GM12801 (cell line): ENCODE data around the gene STIP1.

Experiments
- TF ChIP-seq, protein P1 (sequence below): IDR thresholded peaks from one replicate; pipeline ENCODE4 v1.5.1; 2011; ENCODE audit warnings: control low read depth; ENCODE audit not compliant: insufficient read length; ENCODE audit errors: extremely low read depth

Gene STIP1

DNA sequence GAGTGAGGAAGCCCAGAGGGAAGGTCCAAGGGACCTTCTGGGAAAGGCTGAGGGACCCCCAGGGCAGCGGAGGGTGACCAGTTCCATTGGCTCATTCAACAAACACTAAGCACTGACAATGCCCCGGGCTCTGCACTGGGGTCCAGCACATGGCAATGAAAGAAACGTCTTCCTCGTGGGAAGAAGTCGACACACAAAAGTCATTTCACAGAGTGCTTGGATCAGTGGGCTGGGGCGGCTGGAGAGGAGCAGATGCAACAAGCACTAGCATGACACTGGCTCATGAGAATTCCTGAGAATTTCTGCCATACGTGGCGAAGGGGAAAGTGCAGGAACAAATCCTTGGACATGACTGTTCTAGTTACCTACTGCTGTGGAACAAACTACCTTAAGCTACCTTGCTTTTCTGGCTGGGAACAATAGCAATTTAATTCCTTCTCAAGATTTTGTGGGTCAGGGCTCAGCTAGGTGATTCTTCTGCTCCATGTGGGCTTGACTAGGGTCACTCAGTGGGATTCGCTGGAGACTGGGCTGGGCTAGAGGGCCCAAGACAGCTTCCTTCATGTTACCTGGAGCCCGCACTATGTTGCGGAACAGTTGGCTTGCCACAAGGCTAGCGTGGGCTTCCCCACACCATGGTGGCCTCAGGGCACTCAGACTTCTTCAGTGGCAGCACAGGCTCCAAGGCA is 6.9 kb upstream of the STIP1 start:
- TF ChIP-seq, protein P1, sequence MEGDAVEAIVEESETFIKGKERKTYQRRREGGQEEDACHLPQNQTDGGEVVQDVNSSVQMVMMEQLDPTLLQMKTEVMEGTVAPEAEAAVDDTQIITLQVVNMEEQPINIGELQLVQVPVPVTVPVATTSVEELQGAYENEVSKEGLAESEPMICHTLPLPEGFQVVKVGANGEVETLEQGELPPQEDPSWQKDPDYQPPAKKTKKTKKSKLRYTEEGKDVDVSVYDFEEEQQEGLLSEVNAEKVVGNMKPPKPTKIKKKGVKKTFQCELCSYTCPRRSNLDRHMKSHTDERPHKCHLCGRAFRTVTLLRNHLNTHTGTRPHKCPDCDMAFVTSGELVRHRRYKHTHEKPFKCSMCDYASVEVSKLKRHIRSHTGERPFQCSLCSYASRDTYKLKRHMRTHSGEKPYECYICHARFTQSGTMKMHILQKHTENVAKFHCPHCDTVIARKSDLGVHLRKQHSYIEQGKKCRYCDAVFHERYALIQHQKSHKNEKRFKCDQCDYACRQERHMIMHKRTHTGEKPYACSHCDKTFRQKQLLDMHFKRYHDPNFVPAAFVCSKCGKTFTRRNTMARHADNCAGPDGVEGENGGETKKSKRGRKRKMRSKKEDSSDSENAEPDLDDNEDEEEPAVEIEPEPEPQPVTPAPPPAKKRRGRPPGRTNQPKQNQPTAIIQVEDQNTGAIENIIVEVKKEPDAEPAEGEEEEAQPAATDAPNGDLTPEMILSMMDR, result no peak

DNA sequence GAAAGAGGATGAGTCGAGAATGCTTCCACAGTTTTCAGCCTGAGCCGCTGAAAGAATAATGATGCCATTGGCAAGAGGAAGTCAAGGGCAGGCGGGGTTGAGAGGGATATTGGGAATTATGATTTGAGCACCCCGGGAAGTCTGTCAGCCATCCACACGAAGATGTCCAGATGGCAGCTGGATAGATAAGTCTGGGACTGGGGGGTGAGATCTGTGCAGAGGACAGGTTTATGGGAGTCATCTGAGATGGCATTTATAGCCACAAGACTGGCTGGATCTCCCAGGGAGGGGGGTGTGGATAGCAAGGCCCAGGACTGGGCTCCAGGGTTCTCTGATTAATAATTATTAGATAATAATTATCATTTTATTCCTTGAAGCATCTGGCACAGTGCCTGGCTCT is 5.1 kb upstream of the STIP1 start:
- TF ChIP-seq, protein P1, result no peak

DNA sequence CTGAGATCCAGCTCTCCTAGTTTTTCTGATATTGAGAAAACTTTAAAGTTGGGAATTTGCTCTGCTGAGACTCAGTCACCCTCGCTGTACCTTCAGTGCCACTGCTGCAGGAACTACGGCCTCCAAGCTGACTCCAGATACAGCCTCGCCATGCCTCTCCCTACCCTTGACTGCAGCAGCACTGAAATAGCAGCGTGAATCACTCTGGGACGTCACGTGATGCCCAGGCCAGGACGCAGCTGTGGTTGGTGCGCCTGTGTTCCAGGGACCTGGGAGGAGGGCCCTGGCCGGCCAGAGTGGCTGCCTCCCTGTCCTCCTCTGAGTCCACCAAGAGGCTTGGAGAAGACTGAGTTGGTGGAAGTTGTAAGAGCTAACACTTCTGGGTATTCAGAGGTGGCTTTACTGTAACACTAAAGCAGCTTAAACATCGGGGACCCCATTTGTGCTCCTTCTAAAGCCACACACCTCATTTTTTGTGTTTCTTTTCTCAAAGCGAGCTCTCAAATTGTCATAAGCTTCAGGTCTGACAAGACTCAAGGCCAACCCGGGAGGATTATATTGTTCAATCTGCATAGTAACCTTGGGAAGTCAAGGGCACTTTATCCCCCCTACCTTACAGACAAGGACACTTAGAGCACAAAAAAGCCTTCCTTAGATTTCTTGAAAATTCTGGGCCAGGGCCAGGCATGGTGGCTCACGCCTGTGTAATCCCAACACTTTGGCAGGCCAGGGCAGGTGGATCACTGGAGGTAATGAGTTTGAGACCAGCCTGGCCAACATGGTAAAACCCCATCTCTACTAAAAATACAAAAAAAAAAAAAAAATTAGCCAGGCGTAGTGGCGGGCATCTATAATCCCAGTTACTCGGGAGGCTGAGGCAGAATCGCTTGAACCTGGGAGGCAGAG is 4.2 kb upstream of the STIP1 start:
- TF ChIP-seq, protein P1, result no peak

DNA sequence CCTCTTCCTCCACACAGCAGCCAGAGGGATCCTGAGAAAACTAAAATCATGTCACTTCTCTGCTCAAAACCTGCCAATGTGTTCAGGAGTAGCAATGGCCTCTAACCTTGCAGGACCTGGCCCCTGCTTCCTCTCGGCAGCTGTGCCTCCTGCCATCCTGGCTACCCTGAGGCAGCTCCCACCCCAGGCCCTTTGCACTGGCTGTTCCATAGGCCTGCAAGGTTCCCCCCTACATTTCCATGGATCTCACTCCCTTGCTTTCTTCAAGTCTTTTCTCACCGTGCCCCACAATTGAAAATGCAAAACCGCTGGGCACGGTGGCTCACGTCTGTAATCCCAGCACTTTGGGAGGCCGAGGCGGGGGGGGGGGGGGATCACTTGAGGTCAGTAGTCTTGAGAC is 2.1 kb upstream of the STIP1 start:
- TF ChIP-seq, protein P1, result no peak

DNA sequence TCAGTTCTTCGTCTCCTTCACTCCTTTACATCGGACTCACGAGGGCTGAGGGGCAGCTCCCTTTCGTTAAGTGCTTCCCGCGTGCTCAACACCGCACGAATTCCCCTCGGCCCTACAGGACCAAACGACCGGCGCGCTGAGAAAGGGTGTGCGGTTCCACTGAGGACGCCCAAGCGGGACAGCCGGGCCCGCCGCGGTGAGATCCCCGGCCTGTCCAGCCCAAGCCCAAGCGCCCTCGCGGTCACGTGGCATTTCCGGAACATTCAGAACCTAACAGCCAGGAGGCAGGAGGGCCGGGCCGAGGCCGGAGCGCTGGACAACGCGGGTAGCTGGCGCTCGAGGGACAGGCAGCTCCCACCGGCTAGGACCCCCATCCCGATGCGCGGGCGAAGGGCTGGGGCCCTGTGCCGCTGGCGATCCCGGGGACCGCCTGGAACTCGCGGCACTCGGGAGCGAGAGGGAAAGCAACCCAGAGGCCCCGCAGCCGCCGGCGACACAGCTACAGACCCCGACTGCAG is 737 bp upstream of the STIP1 start:
- TF ChIP-seq, protein P1, result no peak

DNA sequence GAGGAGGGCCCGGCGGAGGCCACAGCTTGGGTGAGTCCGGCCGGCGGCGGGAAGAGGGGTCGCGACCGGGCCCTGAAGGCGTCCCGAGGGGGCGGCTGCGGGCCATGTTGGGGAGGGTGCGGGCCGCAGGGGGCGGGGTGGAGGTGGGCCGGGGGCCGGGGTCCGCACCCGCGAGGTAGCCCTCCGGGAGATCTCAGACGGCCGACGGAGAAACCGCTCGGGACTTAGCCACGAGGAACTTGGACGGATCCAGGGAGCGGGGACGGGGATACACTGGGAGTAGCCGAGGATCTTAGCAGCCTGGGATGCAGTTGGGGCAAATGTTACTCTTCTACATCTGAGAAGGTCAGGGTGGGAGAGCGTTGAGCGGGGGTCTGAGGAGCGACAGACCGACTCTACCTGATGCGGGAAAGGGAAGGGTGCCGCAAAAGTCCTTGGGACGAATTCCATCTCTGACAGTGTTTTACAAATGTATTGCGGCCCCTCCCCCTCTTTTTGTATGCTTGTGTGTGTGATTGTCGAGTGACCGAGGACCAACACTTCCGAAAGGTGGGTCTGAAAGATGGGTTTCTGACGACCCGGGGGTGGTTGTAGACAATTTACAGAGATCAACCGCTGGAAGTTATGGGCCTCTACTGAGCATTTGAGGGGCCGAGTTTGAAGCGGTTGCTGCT is 658 bp downstream of the STIP1 start:
- TF ChIP-seq, protein P1, result no peak

DNA sequence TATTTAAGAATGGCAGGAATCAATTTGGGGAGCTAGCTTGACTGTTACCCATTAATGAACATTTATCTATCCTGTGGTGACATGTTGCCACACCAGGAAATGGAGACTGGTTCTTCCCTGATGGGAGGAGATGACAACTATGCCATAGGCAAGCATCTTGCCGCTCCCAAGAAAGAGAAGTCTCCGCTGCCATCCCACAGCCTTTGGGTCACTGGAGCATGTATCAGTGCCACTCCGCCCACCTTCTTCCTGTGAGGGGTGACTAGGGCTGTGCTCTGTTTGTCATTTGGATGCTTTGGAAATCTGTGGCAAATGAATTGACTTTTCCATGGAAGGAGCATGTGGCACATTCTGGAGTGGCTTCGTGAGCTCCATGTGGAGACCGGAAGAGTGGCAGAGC is 6.5 kb downstream of the STIP1 start:
- TF ChIP-seq, protein P1, result no peak
